HepG2 (cell line): ENCODE measurements around the gene NTN5. TPM values are rescaled to one million over a fixed set of nuclear protein-coding genes. Genes with fewer than 3 reads are reported as not detected.

Experiments used
- BHLHE40 ChIP-seq: IDR thresholded peaks from 2 replicates; pipeline ENCODE4 v1.6.1; 2011; ENCODE audit warnings: low read length, improper control_type of control experiment
- FOXA3 ChIP-seq: IDR thresholded peaks from 2 replicates; pipeline ENCODE4 v1.6.1; 2016; ENCODE audit warnings: missing genetic modification reagents, missing compliant biosample characterization
- JUN ChIP-seq: sonication (generic); formaldehyde crosslinking; IDR thresholded peaks from 2 replicates; pipeline ENCODE4 v1.4.0; 2020; ENCODE audit warnings: mild to moderate bottlenecking, missing genetic modification reagents
- KMT2B ChIP-seq: IDR thresholded peaks from 2 replicates; pipeline ENCODE4 v1.6.1; 2016; ENCODE audit warnings: missing genetic modification reagents, missing compliant biosample characterization
- MATR3 ChIP-seq: sonication (generic); formaldehyde crosslinking; IDR thresholded peaks from 2 replicates; pipeline ENCODE4 v1.4.0; 2020; ENCODE audit warnings: missing genetic modification reagents
- MTF2 ChIP-seq: sonication (generic); formaldehyde crosslinking; IDR thresholded peaks from 2 replicates; pipeline ENCODE4 v1.5.0; 2020; ENCODE audit warnings: missing genetic modification reagents, borderline replicate concordance
- NFE2L2 ChIP-seq: fragments of 150-350 bp; IDR thresholded peaks from 2 replicates; pipeline ENCODE4 v1.6.1; 2014; ENCODE audit warnings: low read length
- NR1H2 ChIP-seq: sonication (generic); formaldehyde crosslinking; IDR thresholded peaks from 2 replicates; pipeline ENCODE4 v1.8.1; 2022; ENCODE audit warnings: low read depth, missing genetic modification reagents, borderline replicate concordance
- STAT5B ChIP-seq: sonication (generic); formaldehyde crosslinking; IDR thresholded peaks from 2 replicates; pipeline ENCODE4 v1.4.0; 2020; ENCODE audit warnings: missing genetic modification reagents
- TCF7 ChIP-seq: sonication (generic); IDR thresholded peaks from 2 replicates; pipeline ENCODE4 v1.6.1; 2016; ENCODE audit warnings: antibody characterized with exemption, low read depth
- XBP1 ChIP-seq: sonication (generic); formaldehyde crosslinking; IDR thresholded peaks from 2 replicates; pipeline ENCODE4 v1.5.0; 2020; ENCODE audit warnings: missing genetic modification reagents
- XRCC5 ChIP-seq: fragments of 200-400 bp; formaldehyde crosslinking; optimal IDR thresholded peaks from 2 replicates; pipeline ENCODE3; 2017; ENCODE audit warnings: mild to moderate bottlenecking, low read length
- ZBTB21 ChIP-seq: sonication (generic); formaldehyde crosslinking; IDR thresholded peaks from 2 replicates; pipeline ENCODE4 v1.4.0; 2020; ENCODE audit warnings: missing genetic modification reagents
- ZMYM4 ChIP-seq: sonication (generic); formaldehyde crosslinking; IDR thresholded peaks from 2 replicates; pipeline ENCODE4 v1.8.1; 2023; ENCODE audit warnings: mild to moderate bottlenecking, missing genetic modification reagents
- ZNF3 ChIP-seq: IDR thresholded peaks from 2 replicates; pipeline ENCODE4 v1.7.0; 2017; ENCODE audit warnings: inconsistent platforms
- ZNF746 ChIP-seq: sonication (generic); formaldehyde crosslinking; IDR thresholded peaks from 2 replicates; pipeline ENCODE4 v1.8.0; 2022; ENCODE audit warnings: mild to moderate bottlenecking, missing genetic modification reagents
- polyA plus RNA-seq, 8 experiments: library from polyadenylated mRNA; depleted of rRNA in 3 of 8; stranded (reverse) in 7 of 8; unstranded in 1 of 8; fragments of >200 nt; fragmentation: Illumina TruSeq in 4 of 8; extraction: Trizol in 4 of 8; gene quantifications; 2 replicates each; pipeline versions ENCODE4 v1.2.1 to v1.2.3, GENCODE V29; 2011 to 2016; ENCODE audit warnings: low read depth in 4 of 8, missing spikeins in 1 of 8, mixed read lengths in 1 of 8; ENCODE audit not compliant: insufficient read depth in 1 of 8
- total RNA-seq, 5 experiments: library from RNA; depleted of rRNA; stranded (reverse); fragments of >200 nt; fragmentation: Illumina TruSeq; extraction: Trizol; gene quantifications; 2 replicates each; pipeline ENCODE4 v1.2.3, GENCODE V29; 2016; ENCODE audit warnings: low read depth in 1 of 5
- TF ChIP-seq, protein P1 (sequence below): IDR thresholded peaks from 2 replicates; pipeline ENCODE4 v1.6.1; 2018; ENCODE audit warnings: missing genetic modification reagents, mild to moderate bottlenecking, missing compliant biosample characterization
- TF ChIP-seq, protein P2 (sequence below): sonication (generic); formaldehyde crosslinking; IDR thresholded peaks from 2 replicates; pipeline ENCODE4 v1.4.0; 2020; ENCODE audit warnings: missing genetic modification reagents
- TF ChIP-seq, protein P3 (sequence below): sonication (generic); formaldehyde crosslinking; IDR thresholded peaks from 2 replicates; pipeline ENCODE4 v1.4.0; 2020; ENCODE audit warnings: missing genetic modification reagents, borderline replicate concordance
- TF ChIP-seq, protein P4 (sequence below): sonication (generic); formaldehyde crosslinking; IDR thresholded peaks from 2 replicates; pipeline ENCODE4 v1.4.0; 2020; ENCODE audit warnings: missing genetic modification reagents, borderline replicate concordance

Gene NTN5
- total and polyA plus RNA-seq, 2 of the 13 experiments (the other 11 are each of a cell fraction or from before 2014, with no cell fraction given), result 0.05 TPM; not detected in 1

DNA sequence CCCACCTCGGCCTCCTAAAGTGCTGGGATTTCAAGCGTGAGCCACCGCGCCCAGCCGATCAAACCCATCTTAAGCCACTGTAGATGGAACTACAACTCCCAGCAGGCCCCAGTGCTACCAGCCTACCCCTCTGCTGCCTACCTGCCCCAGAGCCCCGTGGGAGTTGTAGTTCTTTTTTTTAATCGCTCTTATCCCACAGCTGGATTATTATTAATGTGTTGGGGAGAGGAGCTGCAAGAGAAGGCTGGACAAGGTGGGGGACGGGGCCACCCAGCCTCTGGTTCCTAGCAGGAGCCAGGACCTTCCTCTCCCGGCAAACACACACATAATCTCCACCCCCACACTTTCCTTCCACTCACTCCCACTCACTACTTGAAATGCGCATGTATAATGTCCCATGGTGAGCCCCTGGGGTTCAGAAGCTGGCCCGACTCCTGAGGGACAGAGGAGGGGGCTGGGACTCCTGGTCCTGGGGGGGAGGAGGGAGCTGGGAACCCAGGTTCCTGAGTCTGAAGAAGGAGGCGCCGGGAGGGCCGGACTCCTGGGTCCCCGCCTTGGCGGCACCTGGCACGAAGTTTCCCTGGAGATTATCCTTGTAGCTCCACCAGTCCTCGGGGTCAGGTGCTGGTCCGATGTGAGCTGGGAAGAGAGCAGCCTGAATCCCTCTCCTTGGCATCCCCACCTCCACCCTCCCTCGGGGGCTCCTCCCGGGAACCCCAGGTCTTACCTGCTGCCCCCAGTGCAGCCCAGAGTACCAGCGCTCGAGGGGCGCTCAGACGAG lies 27.8 kb downstream of the NTN5 start (continued):
- no peak for TF ChIP-seq NR1H2 (CRISPR knock-in tag)
- TF ChIP-seq FOXA3 (CRISPR knock-in tag), result no peak
- TF ChIP-seq ZMYM4 (CRISPR knock-in tag), result no peak
- TF ChIP-seq ZNF3, result no peak
- no peak for TF ChIP-seq KMT2B (CRISPR knock-in tag)
- no peak for TF ChIP-seq MATR3 (CRISPR knock-in tag)
- no peak for TF ChIP-seq XBP1
- TF ChIP-seq ZNF746 (CRISPR knock-in tag), result no peak
- TF ChIP-seq, protein P1, sequence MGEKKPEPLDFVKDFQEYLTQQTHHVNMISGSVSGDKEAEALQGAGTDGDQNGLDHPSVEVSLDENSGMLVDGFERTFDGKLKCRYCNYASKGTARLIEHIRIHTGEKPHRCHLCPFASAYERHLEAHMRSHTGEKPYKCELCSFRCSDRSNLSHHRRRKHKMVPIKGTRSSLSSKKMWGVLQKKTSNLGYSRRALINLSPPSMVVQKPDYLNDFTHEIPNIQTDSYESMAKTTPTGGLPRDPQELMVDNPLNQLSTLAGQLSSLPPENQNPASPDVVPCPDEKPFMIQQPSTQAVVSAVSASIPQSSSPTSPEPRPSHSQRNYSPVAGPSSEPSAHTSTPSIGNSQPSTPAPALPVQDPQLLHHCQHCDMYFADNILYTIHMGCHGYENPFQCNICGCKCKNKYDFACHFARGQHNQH (CRISPR knock-in tag), result 0 out of 2 replicates have a peak, but pooled peaks have one; percentile 5
- no peak for TF ChIP-seq MTF2 (CRISPR knock-in tag)
- TF ChIP-seq, protein P2, sequence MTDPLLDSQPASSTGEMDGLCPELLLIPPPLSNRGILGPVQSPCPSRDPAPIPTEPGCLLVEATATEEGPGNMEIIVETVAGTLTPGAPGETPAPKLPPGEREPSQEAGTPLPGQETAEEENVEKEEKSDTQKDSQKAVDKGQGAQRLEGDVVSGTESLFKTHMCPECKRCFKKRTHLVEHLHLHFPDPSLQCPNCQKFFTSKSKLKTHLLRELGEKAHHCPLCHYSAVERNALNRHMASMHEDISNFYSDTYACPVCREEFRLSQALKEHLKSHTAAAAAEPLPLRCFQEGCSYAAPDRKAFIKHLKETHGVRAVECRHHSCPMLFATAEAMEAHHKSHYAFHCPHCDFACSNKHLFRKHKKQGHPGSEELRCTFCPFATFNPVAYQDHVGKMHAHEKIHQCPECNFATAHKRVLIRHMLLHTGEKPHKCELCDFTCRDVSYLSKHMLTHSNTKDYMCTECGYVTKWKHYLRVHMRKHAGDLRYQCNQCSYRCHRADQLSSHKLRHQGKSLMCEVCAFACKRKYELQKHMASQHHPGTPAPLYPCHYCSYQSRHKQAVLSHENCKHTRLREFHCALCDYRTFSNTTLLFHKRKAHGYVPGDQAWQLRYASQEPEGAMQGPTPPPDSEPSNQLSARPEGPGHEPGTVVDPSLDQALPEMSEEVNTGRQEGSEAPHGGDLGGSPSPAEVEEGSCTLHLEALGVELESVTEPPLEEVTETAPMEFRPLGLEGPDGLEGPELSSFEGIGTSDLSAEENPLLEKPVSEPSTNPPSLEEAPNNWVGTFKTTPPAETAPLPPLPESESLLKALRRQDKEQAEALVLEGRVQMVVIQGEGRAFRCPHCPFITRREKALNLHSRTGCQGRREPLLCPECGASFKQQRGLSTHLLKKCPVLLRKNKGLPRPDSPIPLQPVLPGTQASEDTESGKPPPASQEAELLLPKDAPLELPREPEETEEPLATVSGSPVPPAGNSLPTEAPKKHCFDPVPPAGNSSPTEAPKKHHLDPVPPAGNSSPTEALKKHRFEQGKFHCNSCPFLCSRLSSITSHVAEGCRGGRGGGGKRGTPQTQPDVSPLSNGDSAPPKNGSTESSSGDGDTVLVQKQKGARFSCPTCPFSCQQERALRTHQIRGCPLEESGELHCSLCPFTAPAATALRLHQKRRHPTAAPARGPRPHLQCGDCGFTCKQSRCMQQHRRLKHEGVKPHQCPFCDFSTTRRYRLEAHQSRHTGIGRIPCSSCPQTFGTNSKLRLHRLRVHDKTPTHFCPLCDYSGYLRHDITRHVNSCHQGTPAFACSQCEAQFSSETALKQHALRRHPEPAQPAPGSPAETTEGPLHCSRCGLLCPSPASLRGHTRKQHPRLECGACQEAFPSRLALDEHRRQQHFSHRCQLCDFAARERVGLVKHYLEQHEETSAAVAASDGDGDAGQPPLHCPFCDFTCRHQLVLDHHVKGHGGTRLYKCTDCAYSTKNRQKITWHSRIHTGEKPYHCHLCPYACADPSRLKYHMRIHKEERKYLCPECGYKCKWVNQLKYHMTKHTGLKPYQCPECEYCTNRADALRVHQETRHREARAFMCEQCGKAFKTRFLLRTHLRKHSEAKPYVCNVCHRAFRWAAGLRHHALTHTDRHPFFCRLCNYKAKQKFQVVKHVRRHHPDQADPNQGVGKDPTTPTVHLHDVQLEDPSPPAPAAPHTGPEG (CRISPR knock-in tag), result no peak
- TF ChIP-seq, protein P3, sequence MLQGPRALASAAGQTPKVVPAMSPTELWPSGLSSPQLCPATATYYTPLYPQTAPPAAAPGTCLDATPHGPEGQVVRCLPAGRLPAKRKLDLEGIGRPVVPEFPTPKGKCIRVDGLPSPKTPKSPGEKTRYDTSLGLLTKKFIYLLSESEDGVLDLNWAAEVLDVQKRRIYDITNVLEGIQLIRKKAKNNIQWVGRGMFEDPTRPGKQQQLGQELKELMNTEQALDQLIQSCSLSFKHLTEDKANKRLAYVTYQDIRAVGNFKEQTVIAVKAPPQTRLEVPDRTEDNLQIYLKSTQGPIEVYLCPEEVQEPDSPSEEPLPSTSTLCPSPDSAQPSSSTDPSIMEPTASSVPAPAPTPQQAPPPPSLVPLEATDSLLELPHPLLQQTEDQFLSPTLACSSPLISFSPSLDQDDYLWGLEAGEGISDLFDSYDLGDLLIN (CRISPR knock-in tag), result peak; percentile 61; the same call in 1 of the 2 replicates
- no peak for TF ChIP-seq NFE2L2
- TF ChIP-seq XRCC5, result peak; percentile 23
- TF ChIP-seq, protein P4, sequence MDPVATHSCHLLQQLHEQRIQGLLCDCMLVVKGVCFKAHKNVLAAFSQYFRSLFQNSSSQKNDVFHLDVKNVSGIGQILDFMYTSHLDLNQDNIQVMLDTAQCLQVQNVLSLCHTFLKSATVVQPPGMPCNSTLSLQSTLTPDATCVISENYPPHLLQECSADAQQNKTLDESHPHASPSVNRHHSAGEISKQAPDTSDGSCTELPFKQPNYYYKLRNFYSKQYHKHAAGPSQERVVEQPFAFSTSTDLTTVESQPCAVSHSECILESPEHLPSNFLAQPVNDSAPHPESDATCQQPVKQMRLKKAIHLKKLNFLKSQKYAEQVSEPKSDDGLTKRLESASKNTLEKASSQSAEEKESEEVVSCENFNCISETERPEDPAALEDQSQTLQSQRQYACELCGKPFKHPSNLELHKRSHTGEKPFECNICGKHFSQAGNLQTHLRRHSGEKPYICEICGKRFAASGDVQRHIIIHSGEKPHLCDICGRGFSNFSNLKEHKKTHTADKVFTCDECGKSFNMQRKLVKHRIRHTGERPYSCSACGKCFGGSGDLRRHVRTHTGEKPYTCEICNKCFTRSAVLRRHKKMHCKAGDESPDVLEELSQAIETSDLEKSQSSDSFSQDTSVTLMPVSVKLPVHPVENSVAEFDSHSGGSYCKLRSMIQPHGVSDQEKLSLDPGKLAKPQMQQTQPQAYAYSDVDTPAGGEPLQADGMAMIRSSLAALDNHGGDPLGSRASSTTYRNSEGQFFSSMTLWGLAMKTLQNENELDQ (CRISPR knock-in tag), result no peak
- no peak for TF ChIP-seq STAT5B (CRISPR knock-in tag)
- TF ChIP-seq TCF7, result no peak
- TF ChIP-seq ZBTB21 (CRISPR knock-in tag), result no peak
- no peak for TF ChIP-seq BHLHE40
- TF ChIP-seq JUN (CRISPR knock-in tag), result no peak
